HG03175 (cell line): Measurements from ENCODE around the gene CRYGN.

Source experiments
- ATAC-seq: cut with Tn5 transposase; IDR thresholded peaks from one replicate; pipeline ENCODE4 v1.9.1; 2021; ENCODE audit warnings: mild to moderate bottlenecking, moderate library complexity; ENCODE audit not compliant: unreplicated experiment

CRYGN gene

GRCh38 chr7:151381348-151382078 lies 58.4 kb downstream of the CRYGN start:
- ATAC-seq, result no peak

- ATAC-seq, result no peak
Observed at GRCh38 chr7:151381098-151381347, 58.9 kb downstream of the CRYGN start.

GRCh38 chr7:151380199-151381097 lies 59.5 kb downstream of the CRYGN start:
- ATAC-seq, result no peak

GRCh38 chr7:151379534-151380198 lies 60.3 kb downstream of the CRYGN start:
- ATAC-seq, result no peak

DNA sequence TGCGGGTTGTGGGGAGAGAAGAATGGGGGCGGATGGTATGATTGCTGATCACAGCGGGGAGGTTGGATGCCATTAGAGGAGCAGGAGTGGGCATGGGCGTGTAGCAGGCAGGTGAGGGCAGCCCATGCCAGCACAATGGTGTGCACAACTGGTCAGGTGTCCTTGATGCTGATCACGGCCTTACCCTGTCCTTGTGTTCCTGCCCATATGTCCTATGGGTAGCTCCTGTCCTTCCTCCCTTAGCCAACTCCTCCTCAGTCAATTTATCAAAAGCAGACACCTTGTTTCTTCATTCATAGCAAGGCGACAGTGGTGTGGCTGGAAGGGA lies 60.8 kb downstream of the CRYGN start:
- ATAC-seq, result no peak
